ENCODE results near the gene ATP2B2.

The ATP2B2 gene

DNA sequence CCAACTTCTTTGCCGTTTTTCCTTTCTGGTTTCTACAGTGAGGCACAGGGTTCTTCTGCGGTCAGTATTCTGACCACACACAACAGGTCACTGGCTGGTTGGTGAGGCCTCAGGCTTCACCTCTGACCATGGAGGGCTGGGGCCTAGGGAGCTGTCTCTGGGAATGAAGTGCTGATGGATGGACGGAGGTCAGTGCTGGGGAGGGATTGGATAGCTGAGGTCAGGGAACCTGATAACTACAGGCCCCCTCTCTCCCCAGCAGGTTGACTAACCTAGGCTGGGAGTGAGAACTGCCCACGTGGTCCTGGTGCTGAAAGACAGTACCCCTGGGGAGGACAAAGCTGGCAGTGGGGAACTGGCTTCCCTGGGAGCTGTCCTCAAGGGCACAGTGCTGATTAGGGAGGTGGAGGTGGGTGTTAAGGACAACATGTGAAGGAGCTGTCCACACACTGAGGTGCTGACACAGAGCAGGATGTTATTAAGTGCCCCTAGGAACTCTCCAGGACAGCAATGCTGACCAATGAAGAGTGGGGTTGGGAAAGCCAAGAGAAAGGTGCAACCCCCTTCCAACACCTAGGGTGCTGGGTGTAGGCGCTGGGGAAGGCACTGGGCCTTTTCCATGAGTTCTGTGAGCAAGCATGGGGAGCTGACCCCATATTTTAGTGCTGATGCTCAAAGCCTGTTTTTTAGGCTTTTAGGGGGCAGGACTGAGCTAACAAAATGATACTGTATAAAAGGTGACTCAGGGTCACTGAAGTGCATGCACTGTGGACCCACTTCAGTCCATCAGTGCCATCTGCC lies 45.2 kb downstream of the ATP2B2 start:
- Histone ChIP-seq H3K4me1 (ENCODE audit: control insufficient read depth, insufficient read depth, low read length) (no peaks in the 10 kb centered on the region), H3K9me3 (ENCODE audit: control insufficient read depth, insufficient read depth, low read depth, low read length) (no peaks in the 10 kb centered on the region), H3K4me3 (ENCODE audit: low read depth, low read length) (no peak overlapping the region), H3K36me3 (ENCODE audit: control insufficient read depth in 2 of 2, insufficient read depth in 1 of 2, low read length in 2 of 2) (no peaks in the 10 kb centered on the region), H3K27ac (ENCODE audit: extremely low read depth, low read depth, low read length) (no peak overlapping the region)
- ChIA-PET POLR2A (no interaction called here), CTCF (interaction anchor here (0.7 kb wide), 1 partner anchor 112 kb away, joined by 3 read pairs; no protein-coding TSS in a partner anchor)
- TF ChIP-seq ZNF214 (tag by site-specific recombination; IDR thresholded peaks at IDR 0.05; ENCODE audit: borderline replicate concordance) (no peak), ZNF266 (tag by site-specific recombination; IDR thresholded peaks at IDR 0.05; ENCODE audit: low read depth) (no peak), ZBTB7A (tag by site-specific recombination; IDR thresholded peaks at IDR 0.05; ENCODE audit: low read depth) (no peak), ZNF488 (tag by site-specific recombination; IDR thresholded peaks at IDR 0.05) (no peak), ZNF701 (tag by site-specific recombination; IDR thresholded peaks at IDR 0.05) (no peak), HIC1 (tag by site-specific recombination; IDR thresholded peaks at IDR 0.05) (peak; percentile 58; the same call in 1 of the 2 replicates), ATF2 (tag by site-specific recombination; IDR thresholded peaks at IDR 0.05; ENCODE audit: low read depth) (no peak), ZFP3 (tag by site-specific recombination; IDR thresholded peaks at IDR 0.05; ENCODE audit: low read depth) (no peak), GLI4 (tag by site-specific recombination; IDR thresholded peaks at IDR 0.05) (no peak), ZNF302 (tag by site-specific recombination; IDR thresholded peaks at IDR 0.05; ENCODE audit: low read depth) (no peak), ZNF132 (tag by site-specific recombination; IDR thresholded peaks at IDR 0.05; ENCODE audit: borderline replicate concordance) (no peak), ZNF335 (tag by site-specific recombination; conservative IDR thresholded peaks at IDR 0.05) (no peak), ZBTB6 (tag by site-specific recombination; IDR thresholded peaks at IDR 0.05) (no peak), ZNF37A (tag by site-specific recombination; IDR thresholded peaks at IDR 0.05) (no peak), ZNF549 (tag by site-specific recombination; IDR thresholded peaks at IDR 0.05) (no peak), ZNF138 (tag by site-specific recombination; IDR thresholded peaks at IDR 0.05; ENCODE audit: borderline replicate concordance) (no peak), BCL11A (tag by site-specific recombination; IDR thresholded peaks at IDR 0.05; ENCODE audit: low read depth) (no peak), ZNF174 (tag by site-specific recombination; IDR thresholded peaks at IDR 0.05) (no peak), ZNF114 (tag by site-specific recombination; IDR thresholded peaks at IDR 0.05) (no peak), GLIS1 (tag by site-specific recombination; IDR thresholded peaks at IDR 0.05) (peak; percentile 68; the same call in 1 of the 2 replicates)
- TF ChIP-seq, protein P1, sequence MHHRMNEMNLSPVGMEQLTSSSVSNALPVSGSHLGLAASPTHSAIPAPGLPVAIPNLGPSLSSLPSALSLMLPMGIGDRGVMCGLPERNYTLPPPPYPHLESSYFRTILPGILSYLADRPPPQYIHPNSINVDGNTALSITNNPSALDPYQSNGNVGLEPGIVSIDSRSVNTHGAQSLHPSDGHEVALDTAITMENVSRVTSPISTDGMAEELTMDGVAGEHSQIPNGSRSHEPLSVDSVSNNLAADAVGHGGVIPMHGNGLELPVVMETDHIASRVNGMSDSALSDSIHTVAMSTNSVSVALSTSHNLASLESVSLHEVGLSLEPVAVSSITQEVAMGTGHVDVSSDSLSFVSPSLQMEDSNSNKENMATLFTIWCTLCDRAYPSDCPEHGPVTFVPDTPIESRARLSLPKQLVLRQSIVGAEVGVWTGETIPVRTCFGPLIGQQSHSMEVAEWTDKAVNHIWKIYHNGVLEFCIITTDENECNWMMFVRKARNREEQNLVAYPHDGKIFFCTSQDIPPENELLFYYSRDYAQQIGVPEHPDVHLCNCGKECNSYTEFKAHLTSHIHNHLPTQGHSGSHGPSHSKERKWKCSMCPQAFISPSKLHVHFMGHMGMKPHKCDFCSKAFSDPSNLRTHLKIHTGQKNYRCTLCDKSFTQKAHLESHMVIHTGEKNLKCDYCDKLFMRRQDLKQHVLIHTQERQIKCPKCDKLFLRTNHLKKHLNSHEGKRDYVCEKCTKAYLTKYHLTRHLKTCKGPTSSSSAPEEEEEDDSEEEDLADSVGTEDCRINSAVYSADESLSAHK (tag by site-specific recombination; IDR thresholded peaks at IDR 0.05), result no peak
- TF ChIP-seq, protein P2, sequence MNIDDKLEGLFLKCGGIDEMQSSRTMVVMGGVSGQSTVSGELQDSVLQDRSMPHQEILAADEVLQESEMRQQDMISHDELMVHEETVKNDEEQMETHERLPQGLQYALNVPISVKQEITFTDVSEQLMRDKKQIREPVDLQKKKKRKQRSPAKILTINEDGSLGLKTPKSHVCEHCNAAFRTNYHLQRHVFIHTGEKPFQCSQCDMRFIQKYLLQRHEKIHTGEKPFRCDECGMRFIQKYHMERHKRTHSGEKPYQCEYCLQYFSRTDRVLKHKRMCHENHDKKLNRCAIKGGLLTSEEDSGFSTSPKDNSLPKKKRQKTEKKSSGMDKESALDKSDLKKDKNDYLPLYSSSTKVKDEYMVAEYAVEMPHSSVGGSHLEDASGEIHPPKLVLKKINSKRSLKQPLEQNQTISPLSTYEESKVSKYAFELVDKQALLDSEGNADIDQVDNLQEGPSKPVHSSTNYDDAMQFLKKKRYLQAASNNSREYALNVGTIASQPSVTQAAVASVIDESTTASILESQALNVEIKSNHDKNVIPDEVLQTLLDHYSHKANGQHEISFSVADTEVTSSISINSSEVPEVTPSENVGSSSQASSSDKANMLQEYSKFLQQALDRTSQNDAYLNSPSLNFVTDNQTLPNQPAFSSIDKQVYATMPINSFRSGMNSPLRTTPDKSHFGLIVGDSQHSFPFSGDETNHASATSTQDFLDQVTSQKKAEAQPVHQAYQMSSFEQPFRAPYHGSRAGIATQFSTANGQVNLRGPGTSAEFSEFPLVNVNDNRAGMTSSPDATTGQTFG (tag by site-specific recombination; IDR thresholded peaks at IDR 0.05; ENCODE audit: borderline replicate concordance), result no peak
